ENCODE data around the gene TREH. TPM values are rescaled to one million over a fixed set of nuclear protein-coding genes. Genes with fewer than 3 reads are reported as not detected.
A peak's percentile ranks its signal among the peaks of the same experiment; 100 is the strongest.
"Not testable (repeated sequence)": the region's sequence is repeated elsewhere in the genome, so short reads cannot be mapped to it uniquely, and the experiment has no call there.

TREH gene
- polyA plus RNA-seq, 3 donors from 2014 or later = not detected

DNA sequence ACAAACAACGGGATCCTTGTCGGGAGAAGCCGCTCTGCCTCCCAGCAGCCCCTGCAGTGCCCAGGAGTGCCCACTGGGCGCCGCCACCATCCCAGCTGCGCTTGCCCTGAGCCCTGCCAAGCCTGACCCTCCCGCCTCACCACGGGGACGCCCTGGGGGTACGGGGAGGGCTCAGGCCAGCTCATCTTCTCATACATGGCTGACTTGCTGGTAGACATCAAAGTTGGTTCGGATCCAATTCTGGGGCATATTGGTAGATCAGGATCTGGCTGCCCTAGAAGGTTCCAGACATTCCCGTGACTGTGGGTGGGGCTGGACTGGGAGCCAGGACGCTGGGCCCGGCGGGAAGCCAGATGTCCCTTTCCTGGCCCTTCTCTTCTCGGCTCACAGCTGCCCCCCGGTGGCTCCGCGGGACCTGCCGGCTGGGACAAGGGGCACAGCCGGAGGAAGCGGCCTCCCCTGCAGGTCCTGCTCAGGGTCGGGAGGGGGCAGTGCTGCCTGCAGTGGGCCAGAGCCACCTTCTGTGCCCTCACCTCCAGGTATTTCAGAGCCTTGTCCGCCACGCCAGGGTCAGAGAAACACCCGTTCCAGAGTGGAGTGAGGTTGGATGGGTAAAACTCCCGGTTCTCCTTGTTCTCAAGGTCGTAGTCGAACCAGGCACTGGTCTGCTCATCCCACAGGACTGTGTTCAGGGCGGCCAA lies 10.6 kb upstream of the TREH start:
- peak; percentile 78 to 86 (median 83) for DNase-seq
- Mint-ChIP-seq H3K27me3 (ENCODE audit: low read depth in 3 of 3) (peaks cover 13 to 23% (median 21%) of the 10 kb centered on the region in 3 donors), H3K4me1 (peaks cover 58 to 61% of the 10 kb centered on the region in 2 donors), H3K27ac (peak overlapping the region in 5 of 6 donors; percentile 76 to 91 (median 89)), H3K36me3 (no peaks in the 10 kb centered on the region), H3K4me3 (peak overlapping the region; percentile 74 to 85 (median 78)), H3K9me3 (no peaks in the 10 kb centered on the region)

DNA sequence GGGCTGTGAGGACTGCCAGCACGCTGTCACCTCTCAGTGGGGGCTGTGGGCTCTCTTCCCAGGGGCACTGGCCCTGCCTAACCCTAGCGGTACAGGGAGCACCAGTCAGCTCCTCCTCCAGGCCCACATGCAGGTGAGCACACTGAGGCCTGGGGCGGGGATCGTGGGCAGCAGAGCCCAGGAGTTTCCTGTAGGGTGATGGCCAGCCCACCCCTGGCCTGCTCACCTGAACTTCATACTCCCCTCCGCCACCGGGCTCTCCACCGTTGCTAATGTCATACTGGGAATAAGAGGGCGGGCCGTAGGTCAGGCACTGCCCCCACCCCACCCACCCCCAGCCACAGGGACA lies 10.0 kb upstream of the TREH start:
- peaks cover 15 to 24% (median 22%) of the 10 kb centered on the region in 3 donors for H3K27me3 Mint-ChIP-seq (ENCODE audit: low read depth in 3 of 3)

DNA sequence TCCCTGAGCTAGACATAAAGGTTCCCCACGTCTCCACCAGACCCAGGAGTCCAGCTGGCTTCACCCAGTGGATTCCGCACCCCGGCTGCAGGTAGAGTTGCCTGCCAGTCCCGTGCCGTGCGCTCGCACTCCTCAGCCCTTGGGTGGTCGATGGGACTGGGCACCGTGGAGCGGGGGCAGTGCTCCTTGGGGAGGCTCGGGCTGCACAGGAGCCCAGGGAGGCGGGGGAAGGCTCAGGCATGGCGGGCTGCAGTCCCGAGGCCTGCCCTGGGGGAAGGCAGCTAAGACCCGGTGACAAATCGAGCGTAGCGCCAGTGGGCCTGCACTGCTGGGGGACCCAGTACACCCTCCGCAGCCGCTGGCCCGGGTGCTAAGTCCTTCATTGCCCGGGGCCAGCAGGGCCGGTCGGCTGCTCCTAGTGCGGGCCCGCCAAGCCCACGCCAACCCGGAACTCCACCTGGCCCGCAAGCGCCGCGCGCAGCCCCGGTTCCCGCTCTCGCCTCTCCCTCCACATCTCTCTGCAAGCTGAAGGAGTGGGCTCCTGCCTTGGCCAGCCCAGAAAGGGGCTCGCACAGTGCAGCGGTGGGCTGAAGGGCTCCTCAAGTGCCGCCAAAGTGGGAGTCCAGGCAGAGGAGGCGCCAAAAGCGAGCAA lies 9.5 kb upstream of the TREH start:
- Mint-ChIP-seq H3K27ac (peak overlapping the region in 1 of 6 donors; percentile 65), H3K4me3 (peak overlapping the region in 2 of 5 donors; percentile 51 to 85), H3K36me3 (no peaks in the 10 kb centered on the region), H3K4me1 (peaks cover 49 to 51% of the 10 kb centered on the region in 2 donors), H3K9me3 (no peaks in the 10 kb centered on the region), H3K27me3 (ENCODE audit: low read depth in 3 of 3) (peaks cover 15 to 24% (median 20%) of the 10 kb centered on the region in 3 donors)
- DNase-seq = no peak

More for the DNA sequence above, 10.0 kb upstream of the TREH start:
- Mint-ChIP-seq H3K27ac (peak overlapping the region in 1 of 6 donors; percentile 82), H3K4me1 (peaks cover 53 to 56% of the 10 kb centered on the region in 2 donors), H3K9me3 (no peaks in the 10 kb centered on the region), H3K4me3 (peak overlapping the region in 2 of 5 donors; percentile 74 to 85), H3K36me3 (no peaks in the 10 kb centered on the region)
- no peak for DNase-seq

DNA sequence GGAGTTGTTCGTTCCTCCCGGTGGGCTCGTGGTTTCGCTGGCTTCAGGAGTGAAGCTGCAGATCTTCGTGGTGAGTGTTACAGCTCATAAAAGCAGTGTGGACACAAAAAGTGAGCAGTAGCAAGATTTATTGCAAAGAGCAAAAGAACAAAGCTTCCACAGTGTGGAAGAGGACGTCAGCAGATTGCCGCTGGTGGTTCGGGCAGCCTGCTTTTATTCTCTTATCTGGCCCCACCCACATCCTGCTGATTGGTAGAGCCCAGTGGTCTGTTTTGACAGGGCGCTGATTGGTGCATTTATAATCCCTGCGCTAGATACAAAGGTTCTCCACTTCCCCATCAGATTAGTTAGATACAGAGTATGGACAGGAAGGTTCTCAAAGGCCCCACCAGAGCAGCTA lies 8.9 kb upstream of the TREH start:
- H3K9me3 Mint-ChIP-seq, H3K36me3 Mint-ChIP-seq: not testable (repeated sequence)
- peaks cover 43 to 44% of the 10 kb centered on the region in 2 donors for H3K4me1 Mint-ChIP-seq
- peaks cover 15 to 24% (median 20%) of the 10 kb centered on the region in 3 donors for H3K27me3 Mint-ChIP-seq (ENCODE audit: low read depth in 3 of 3)
- peak in 2 of 3 donors; percentile 36 to 48 for DNase-seq
- H3K4me3 Mint-ChIP-seq = peak overlapping the region; percentile 11 to 53 (median 30)
- H3K27ac Mint-ChIP-seq = peak overlapping the region in 4 of 6 donors; percentile 32 to 78 (median 52)

DNA sequence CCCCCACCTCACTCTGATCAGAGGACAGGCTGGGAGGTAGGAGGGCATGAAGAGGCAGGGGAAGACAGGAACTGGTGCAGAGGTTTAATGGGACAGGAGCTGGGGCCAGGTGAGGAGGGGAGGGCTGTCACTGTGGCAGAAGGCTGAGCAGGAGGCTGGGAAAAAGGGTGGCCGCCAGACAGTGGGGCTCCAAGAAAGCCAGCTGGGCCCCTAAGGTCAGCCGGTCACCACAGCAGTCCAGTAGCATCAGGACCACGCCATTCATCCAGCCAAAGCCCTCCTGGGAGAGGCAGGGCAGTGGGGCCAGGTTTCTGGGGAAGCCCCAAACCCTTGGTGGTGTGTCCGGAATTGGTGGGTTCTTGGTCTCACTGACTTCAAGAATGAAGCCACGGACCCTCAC lies 8.5 kb upstream of the TREH start:
- H3K27me3 Mint-ChIP-seq (ENCODE audit: low read depth in 3 of 3) = peaks cover 13 to 23% (median 20%) of the 10 kb centered on the region in 3 donors
- no peaks in the 10 kb centered on the region for H3K36me3 Mint-ChIP-seq
- peak overlapping the region in 2 of 5 donors; percentile 51 to 53 for H3K4me3 Mint-ChIP-seq
- H3K4me1 Mint-ChIP-seq = peaks cover 38 to 40% of the 10 kb centered on the region in 2 donors
- no peak for DNase-seq
- H3K27ac Mint-ChIP-seq = peak overlapping the region in 2 of 6 donors; percentile 32 to 34
- no peaks in the 10 kb centered on the region for H3K9me3 Mint-ChIP-seq

DNA sequence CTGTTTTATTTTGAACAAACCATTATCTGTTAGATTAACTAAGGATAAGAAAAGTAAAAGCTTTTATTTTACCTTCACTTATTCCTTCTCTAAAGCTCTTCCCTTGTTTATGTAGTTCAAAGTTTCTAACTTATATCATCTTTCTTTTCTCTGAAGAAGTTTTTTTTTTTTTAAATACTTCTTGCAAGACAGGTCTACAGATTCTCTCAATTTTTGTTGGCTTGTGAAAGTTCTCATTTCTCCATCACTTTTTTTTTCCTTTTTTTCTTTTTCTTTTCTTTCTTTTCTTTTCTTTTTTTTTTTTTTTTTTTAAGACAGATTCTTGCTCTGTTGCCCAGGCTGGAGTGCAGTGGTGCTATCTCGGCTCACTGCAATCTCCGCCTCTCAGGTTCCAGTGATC lies 4.7 kb upstream of the TREH start:
- Mint-ChIP-seq H3K27ac (no peak overlapping the region), H3K36me3 (no peaks in the 10 kb centered on the region), H3K4me1 (peaks cover 8 to 10% of the 10 kb centered on the region in 2 donors), H3K9me3 (no peaks in the 10 kb centered on the region), H3K27me3 (ENCODE audit: low read depth in 3 of 3) (peaks cover 3 to 8% (median 7%) of the 10 kb centered on the region in 3 donors), H3K4me3 (no peak overlapping the region)
- DNase-seq = no peak

DNA sequence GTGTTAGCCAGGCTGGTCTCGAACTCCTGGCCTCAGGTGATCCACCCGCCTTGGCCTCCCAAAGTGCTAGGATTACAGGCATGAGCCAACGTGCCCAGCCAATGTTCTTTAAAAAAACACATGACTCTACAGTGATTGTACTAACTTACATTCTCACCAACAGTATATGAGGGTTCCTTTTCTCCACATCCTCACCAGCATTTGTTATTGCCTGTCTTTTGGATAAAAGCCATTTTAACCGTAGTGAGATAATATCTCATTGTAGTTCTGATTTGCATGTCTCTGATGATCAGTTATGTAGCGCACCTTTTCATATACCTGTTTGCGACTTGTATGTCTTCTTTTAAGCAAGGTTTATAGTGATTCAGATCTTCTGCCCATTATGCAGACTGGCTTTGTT lies 3.5 kb upstream of the TREH start:
- not testable (repeated sequence) for H3K4me3 Mint-ChIP-seq; DNase-seq; H3K27me3 Mint-ChIP-seq (ENCODE audit: low read depth in 3 of 3); H3K4me1 Mint-ChIP-seq; H3K36me3 Mint-ChIP-seq; H3K27ac Mint-ChIP-seq; H3K9me3 Mint-ChIP-seq

DNA sequence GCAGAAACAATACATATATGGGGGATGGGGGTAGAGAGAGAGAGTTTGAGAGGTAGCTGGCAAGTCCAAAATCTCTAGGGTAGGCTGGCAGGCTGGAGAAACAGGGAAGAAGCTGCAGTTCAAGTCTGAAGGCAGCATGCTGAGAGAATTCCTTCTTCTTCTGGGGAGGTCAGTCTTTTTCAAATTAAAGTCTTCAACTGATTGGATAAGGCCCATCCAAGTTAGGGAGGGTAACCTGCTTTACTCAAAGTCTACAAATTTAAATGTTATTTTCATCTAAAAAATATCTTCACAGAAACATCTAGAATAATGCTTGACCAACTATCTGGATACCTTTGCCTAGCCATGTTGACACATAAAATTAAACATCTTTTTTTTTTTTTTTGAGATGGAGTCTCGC lies 2.9 kb upstream of the TREH start:
- no peak overlapping the region for H3K4me3 Mint-ChIP-seq
- no peaks in the 10 kb centered on the region for H3K36me3 Mint-ChIP-seq
- H3K27me3 Mint-ChIP-seq (ENCODE audit: low read depth in 3 of 3) = peaks cover 3 to 8% (median 3%) of the 10 kb centered on the region in 3 donors
- H3K27ac Mint-ChIP-seq = no peak overlapping the region
- no peak for DNase-seq
- H3K4me1 Mint-ChIP-seq = no peaks in the 10 kb centered on the region
- H3K9me3 Mint-ChIP-seq = no peaks in the 10 kb centered on the region

DNA sequence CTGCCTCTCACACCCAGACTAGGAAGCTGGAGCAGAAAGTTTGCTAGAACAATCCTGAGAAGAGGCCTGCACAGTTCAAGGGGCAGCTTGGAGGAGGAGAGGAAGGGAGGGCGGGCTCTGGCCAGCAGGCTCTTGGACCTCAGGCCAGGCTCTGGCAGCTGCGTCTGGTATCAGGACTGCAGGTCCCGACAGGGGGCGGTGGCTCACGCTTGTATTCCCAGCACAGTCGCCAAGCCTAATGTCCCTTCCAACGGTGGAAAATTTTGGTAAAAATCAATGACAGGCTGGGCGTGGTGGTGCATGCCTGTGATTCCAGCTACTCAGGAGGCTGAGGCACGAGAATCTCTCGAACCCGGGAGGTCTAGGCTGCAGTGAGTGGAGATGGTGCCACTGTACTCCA lies 542 bp downstream of the TREH start:
- not testable (repeated sequence) for H3K27ac Mint-ChIP-seq; H3K4me3 Mint-ChIP-seq; H3K36me3 Mint-ChIP-seq; H3K27me3 Mint-ChIP-seq (ENCODE audit: low read depth in 3 of 3); H3K4me1 Mint-ChIP-seq; H3K9me3 Mint-ChIP-seq; DNase-seq

DNA sequence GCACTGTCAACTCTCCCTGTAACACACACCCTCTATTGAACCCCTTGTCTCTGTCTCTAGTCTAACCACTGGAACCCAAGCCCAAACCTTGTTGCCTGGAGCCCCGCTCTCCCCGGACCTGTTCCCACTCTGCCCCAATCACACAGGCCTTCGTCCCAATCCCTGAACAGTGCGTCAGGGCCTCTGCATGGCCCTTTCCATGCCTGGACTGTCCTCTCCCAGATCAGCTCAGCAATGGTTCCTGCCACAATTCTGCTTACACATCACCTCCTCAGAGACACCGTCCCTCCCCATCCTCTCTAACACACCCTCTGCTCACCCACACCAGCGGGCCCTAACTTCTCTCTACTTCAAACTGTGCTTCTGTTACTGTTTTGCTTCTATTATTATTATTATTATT lies 1.5 kb downstream of the TREH start:
- H3K4me1 Mint-ChIP-seq = no peaks in the 10 kb centered on the region
- no peak overlapping the region for H3K4me3 Mint-ChIP-seq
- no peaks in the 10 kb centered on the region for H3K9me3 Mint-ChIP-seq
- peaks cover 0 to 4% (median 3%) of the 10 kb centered on the region in 3 donors for H3K27me3 Mint-ChIP-seq (ENCODE audit: low read depth in 3 of 3)
- no peak for DNase-seq
- no peak overlapping the region for H3K27ac Mint-ChIP-seq
- no peaks in the 10 kb centered on the region for H3K36me3 Mint-ChIP-seq

DNA sequence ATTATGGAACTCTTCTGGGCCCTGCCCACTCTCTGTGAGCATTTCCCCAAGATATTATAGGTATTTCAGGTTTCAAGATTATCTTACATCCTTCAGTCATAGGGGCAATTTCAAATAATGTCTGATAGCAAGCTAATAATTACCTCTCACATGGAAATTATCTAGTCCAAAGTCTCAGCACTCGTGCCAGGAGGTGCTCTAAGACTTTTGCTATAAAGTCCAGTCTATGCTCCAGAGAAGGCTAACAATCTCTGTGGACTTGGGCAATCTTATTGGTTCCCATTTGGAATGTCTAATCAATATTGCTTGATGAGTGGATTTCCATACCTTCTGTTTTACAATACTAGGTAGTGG lies 5.4 kb downstream of the TREH start:
- H3K9me3 Mint-ChIP-seq = peaks cover 0 to 2% (median 0%) of the 10 kb centered on the region in 6 donors
- no peaks in the 10 kb centered on the region for H3K4me1 Mint-ChIP-seq
- no peak overlapping the region for H3K27ac Mint-ChIP-seq
- DNase-seq = no peak
- H3K27me3 Mint-ChIP-seq (ENCODE audit: low read depth in 3 of 3) = peaks cover 3 to 10% (median 7%) of the 10 kb centered on the region in 3 donors
- H3K36me3 Mint-ChIP-seq = no peaks in the 10 kb centered on the region
- H3K4me3 Mint-ChIP-seq = no peak overlapping the region

DNA sequence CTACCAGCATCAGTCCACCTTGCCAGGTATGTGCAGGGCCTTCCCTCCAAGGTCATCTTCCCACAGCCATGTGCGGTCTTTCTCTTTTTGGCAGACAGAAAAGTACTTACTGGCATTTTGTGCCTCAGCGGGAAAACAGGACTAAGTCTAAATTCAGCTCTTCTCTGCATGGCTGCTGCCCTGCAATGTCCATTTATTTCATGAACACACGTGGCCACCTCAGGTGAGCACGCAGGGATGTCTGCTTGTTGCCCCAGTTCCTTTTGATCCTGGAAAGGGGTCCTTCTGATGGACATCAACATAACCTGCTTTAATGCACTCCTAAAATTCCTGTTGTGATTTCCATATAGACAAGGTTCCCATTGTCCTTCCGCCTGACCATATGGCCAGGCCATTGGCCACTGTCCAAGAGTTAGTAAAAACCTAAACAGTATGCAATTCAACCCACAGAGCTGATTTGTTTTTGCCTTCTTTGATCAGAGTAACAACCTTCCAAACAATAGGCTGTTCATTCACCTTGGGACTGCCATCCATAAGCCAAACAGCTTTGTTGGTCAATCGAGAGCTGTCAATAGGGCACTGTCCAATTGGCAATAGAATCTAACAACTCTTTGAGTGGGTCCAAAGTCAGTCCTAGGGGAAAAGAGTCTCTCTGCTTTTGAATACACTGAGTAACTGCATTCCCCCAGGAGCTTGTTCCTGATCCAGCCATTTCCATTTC lies 5.9 kb downstream of the TREH start:
- Mint-ChIP-seq H3K9me3 (peaks cover 0 to 2% (median 0%) of the 10 kb centered on the region in 6 donors), H3K36me3 (no peaks in the 10 kb centered on the region), H3K4me1 (no peaks in the 10 kb centered on the region), H3K27ac (no peak overlapping the region), H3K27me3 (ENCODE audit: low read depth in 3 of 3) (peaks cover 7 to 10% (median 8%) of the 10 kb centered on the region in 3 donors), H3K4me3 (no peak overlapping the region)
- DNase-seq = no peak

DNA sequence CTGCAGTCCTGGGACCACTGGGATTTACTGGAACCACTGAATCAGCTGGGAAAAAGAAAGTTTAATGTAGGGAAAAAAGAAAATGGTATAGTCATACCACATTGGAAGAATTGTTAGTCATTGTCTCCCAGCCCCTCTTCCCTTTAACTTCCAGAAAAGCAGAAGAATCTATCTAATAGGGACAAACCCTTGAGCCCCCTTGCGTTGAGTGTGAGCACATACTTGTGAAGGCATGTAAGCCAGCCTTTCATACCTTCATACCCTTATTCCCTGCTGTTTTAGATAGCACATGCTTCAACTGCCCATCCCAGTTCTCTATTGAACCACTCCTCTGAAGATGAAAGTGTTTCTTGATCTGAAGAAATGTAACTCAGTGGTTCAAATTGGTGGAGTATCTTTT lies 6.6 kb downstream of the TREH start:
- no peaks in the 10 kb centered on the region for H3K4me1 Mint-ChIP-seq
- H3K9me3 Mint-ChIP-seq = peaks cover 0 to 2% (median 0%) of the 10 kb centered on the region in 6 donors
- H3K27me3 Mint-ChIP-seq (ENCODE audit: low read depth in 3 of 3) = peaks cover 7 to 9% (median 8%) of the 10 kb centered on the region in 3 donors
- no peak overlapping the region for H3K4me3 Mint-ChIP-seq
- no peak for DNase-seq
- H3K36me3 Mint-ChIP-seq = no peaks in the 10 kb centered on the region
- no peak overlapping the region for H3K27ac Mint-ChIP-seq

DNA sequence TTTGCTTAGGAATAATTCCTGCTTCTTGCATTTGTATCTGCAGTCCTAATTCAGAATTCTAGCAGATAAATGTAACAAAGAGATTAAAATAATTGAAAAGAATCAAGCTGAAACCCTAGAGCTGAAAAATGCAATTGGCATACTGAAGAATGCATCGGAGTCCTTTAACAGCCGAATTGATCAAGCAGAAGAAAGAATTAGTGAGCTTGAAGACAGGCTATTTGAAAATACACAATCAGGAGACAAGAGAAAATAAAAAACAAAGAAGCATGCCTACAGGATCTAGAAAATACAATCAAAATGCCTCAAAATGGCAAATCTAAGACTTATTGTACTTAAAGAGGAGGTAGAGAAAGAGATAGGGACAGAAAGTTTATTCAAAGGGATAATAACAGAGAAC lies 8.2 kb downstream of the TREH start:
- Mint-ChIP-seq H3K4me3 (no peak overlapping the region), H3K4me1 (no peaks in the 10 kb centered on the region), H3K9me3 (peaks cover 0 to 2% (median 0%) of the 10 kb centered on the region in 6 donors), H3K36me3 (no peaks in the 10 kb centered on the region), H3K27ac (no peak overlapping the region), H3K27me3 (ENCODE audit: low read depth in 3 of 3) (peaks cover 7 to 9% (median 8%) of the 10 kb centered on the region in 3 donors)
- DNase-seq = no peak
